Muscle layer of colon (tissue), 2 donors: ENCODE data around the gene TLE6.
A peak's percentile ranks its signal among the peaks of the same experiment; 100 is the strongest.
"Not testable (repeated sequence)": the region's sequence is repeated elsewhere in the genome, so short reads cannot be mapped to it uniquely, and the experiment has no call there.

Experiments used
- H3K27ac ChIP-seq: one replicate; pipeline ENCODE4 v1.7.0; 2013; ENCODE audit warnings: low read depth, mild to moderate bottlenecking, low read length, moderate library complexity
- H3K27me3 ChIP-seq, 2 donors: one replicate each; pipeline ENCODE4 v1.7.0; 2013; ENCODE audit warnings: low read length in 2 of 2, mild to moderate bottlenecking in 2 of 2; ENCODE audit not compliant: insufficient read depth in 2 of 2, control insufficient read depth in 1 of 2
- H3K36me3 ChIP-seq: one replicate; pipeline ENCODE4 v1.7.0; 2013; ENCODE audit warnings: mild to moderate bottlenecking, low read length; ENCODE audit not compliant: insufficient read depth
- H3K4me1 ChIP-seq: one replicate; pipeline ENCODE4 v1.7.0; 2013; ENCODE audit warnings: mild to moderate bottlenecking, low read length; ENCODE audit not compliant: insufficient read depth
- H3K4me3 ChIP-seq, 2 donors: one replicate each; pipeline ENCODE4 v1.7.0; 2013; ENCODE audit warnings: low read length in 2 of 2, low read depth in 1 of 2, mild to moderate bottlenecking in 1 of 2, moderate library complexity in 1 of 2
- H3K9ac ChIP-seq: one replicate; pipeline ENCODE4 v1.7.0; 2013; ENCODE audit warnings: low read length
- H3K9me3 ChIP-seq: one replicate; pipeline ENCODE4 v1.7.0; 2013; ENCODE audit warnings: mild to moderate bottlenecking, low read length
- donor health status: abdominal sarcoma.
- donor health status: Adenocarcinoma of cecum.

The TLE6 gene

GRCh38 chr19:2977001-2977745 is at the start of gene TLE6:
Gene TLE6 (plus strand): TSS chr19:2977564. CDS start chr19:2978234, 670 bp downstream.
- H3K27ac ChIP-seq, result peak within 1 kb of the TSS; percentile 39
- H3K9ac ChIP-seq, result peak within 1 kb of the TSS; percentile 61
- H3K36me3 ChIP-seq, result no peaks in the 10 kb centered on the region
- no peaks in the 10 kb centered on the region for H3K9me3 ChIP-seq
- H3K4me3 ChIP-seq, result peak within 1 kb of the TSS; percentile 23 to 90
- H3K4me1 ChIP-seq, result peaks cover 17% of the 10 kb centered on the region
- no peaks in the 10 kb centered on the region for H3K27me3 ChIP-seq

DNA sequence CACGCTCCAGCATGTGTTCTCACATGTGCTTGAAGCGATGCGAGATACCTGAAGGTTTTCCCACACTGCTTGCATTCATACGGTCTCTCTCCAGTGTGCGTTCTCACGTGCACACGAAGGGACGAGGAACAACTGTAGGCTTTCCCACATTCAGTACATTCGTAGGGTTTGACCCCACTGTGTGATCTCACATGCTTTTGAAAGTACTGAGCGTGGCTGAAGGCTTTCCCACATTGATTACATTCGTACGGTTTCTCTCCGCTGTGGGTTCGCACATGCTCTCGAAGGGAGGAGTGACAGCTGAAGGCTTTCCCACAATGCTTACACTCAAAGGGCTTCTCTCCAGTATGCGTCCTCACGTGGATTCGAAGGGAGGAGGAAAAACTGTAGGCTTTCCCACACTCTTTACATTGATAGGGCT is 43.9 kb upstream of the TLE6 start:
- H3K36me3 ChIP-seq, result peaks cover 44% of the 10 kb centered on the region

GRCh38 chr19:2935863-2936262 is 41.5 kb upstream of the TLE6 start:
- H3K9ac ChIP-seq, H3K4me3 ChIP-seq, H3K4me1 ChIP-seq, H3K27me3 ChIP-seq, H3K27ac ChIP-seq: not testable (repeated sequence)
- peaks cover 46% of the 10 kb centered on the region for H3K36me3 ChIP-seq
- H3K9me3 ChIP-seq, result peaks cover 16% of the 10 kb centered on the region

More for the DNA sequence above, 43.9 kb upstream of the TLE6 start:
- Histone ChIP-seq H3K9ac (no peak overlapping the region), H3K27ac (no peak overlapping the region), H3K4me3 (peak overlapping the region in 1 of 2 donors; percentile 15), H3K9me3 (peaks cover 16% of the 10 kb centered on the region), H3K27me3 (no peaks in the 10 kb centered on the region), H3K4me1 (no peaks in the 10 kb centered on the region)

DNA sequence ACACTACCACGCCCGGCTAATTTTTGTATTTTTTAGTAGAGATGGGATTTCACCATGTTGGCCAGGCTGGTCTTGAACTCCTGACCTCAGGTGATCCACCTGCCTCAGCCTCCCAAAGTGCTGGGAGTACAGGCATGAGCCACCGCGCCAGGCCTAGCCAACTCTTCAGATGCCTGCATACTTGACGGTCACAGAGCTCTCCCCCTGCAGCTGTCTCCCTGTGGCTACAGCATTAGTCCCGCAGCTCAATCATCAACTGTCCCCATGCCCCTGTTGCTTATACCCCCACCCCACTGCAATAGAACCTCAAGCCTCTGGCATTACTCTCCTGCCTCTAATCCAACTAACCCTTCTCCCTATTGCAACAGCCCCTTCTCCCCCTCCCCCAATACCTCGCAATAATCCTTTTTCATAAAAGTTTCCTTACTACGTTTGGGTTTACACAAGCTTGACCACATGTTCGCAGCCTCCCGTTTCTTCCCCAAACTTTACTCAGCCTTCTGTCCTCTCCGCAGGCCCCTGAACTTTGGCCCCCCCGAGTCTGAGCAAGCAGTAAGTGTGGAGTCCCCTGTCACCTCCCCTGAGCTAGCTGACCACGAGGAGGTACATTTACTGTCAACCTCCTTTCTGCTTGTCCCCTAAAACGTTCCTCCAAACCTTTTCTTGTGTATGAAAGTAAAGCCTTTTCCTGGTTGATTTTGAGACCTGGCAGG is 34.3 kb upstream of the TLE6 start:
- no peaks in the 10 kb centered on the region for H3K27me3 ChIP-seq
- no peak overlapping the region for H3K27ac ChIP-seq
- H3K4me1 ChIP-seq, result peaks cover 8% of the 10 kb centered on the region
- H3K9me3 ChIP-seq, result no peaks in the 10 kb centered on the region
- no peak overlapping the region for H3K9ac ChIP-seq
- H3K4me3 ChIP-seq, result no peak overlapping the region
- peaks cover 6% of the 10 kb centered on the region for H3K36me3 ChIP-seq

GRCh38 chr19:2944403-2944774 is 33.0 kb upstream of the TLE6 start:
- Histone ChIP-seq H3K9ac (peak overlapping the region; percentile 71), H3K4me3 (peak overlapping the region; percentile 61 to 70), H3K27me3 (no peaks in the 10 kb centered on the region), H3K4me1 (peaks cover 11% of the 10 kb centered on the region), H3K27ac (peak overlapping the region; percentile 64), H3K36me3 (no peaks in the 10 kb centered on the region), H3K9me3 (no peaks in the 10 kb centered on the region)

DNA sequence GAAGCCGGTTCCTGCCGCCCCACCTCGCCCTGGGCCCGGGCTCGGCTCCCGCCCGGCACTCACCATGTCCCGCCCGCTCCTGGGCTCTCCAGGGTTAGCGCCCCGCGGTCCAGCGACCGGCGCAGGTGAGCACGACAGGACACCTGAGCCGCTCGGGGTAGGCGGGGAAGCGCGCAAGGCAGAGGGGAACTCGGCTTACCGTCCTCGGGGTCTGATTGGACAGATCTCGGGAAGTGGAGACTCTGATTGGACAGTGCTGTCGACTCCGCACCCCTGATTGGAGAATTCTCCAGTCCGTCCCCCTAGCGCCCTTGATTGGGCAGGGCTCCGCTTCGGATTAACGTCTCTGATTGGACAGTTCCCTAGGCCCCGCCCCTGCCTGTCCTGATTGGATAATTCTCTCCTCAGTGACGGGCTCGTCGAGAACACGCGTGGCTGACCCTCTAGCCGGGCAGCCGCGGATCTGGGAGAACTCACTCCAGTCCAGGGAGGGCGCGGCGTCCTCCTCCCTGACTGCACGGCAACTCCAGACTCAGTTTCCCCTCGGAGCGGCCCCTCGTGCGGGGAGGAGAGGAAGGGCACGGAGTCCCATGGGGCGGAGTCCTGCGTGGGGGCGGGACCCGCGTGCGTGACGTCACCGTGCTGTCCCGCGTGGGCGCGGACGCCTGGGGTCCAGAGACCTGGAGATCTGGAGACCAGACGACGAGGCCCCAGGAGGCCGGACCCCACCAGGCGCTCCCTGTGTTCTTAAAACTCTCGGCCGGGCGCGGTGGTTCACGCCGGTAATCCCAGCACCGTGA is 32.4 kb upstream of the TLE6 start, which contains the start of gene ZNF77:
ZNF77 (minus strand) TSS at position 197 of the 800 bp plus-strand sequence; CDS start at position 66, 131 bp downstream.
- Histone ChIP-seq H3K27me3 (no peaks in the 10 kb centered on the region), H3K9me3 (no peaks in the 10 kb centered on the region), H3K36me3 (no peaks in the 10 kb centered on the region), H3K9ac (peak within 1 kb of the TSS; percentile 71), H3K4me3 (peak within 1 kb of the TSS; percentile 61 to 70), H3K4me1 (peaks cover 16% of the 10 kb centered on the region), H3K27ac (peak within 1 kb of the TSS; percentile 90)

DNA sequence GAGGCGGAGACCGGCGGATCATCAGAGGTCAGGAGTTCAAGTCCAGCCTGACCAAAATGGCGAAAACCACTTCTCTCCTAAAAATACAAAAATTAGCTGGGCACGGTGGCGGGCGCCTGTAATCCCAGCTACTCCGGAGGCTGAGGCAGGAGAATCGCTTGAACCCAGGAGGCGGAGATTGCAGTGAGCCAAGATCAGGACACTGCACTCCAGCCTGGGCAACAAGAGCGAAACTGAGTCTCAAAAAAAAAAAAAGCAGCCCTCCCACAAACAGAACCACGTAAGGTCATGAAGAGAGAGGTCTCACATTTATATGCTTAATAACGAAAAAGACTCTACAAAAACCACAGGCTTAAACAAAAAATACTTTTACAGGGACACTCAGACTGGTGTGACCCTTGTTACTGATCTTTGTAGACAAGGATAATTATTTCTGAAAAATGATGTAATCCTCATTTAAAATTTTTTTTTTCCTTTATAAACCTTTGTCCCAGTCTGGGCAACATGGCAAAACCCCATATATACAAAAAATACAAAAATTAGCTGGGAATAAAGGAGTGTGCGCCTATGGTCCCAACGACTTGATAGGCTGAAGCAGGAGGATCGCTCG is 31.7 kb upstream of the TLE6 start:
- Histone ChIP-seq H3K9me3 (no peaks in the 10 kb centered on the region), H3K4me3 (peak overlapping the region; percentile 61 to 70), H3K27me3 (no peaks in the 10 kb centered on the region), H3K27ac (peak overlapping the region; percentile 90), H3K4me1 (peaks cover 16% of the 10 kb centered on the region), H3K36me3 (no peaks in the 10 kb centered on the region), H3K9ac (peak overlapping the region; percentile 34)

DNA sequence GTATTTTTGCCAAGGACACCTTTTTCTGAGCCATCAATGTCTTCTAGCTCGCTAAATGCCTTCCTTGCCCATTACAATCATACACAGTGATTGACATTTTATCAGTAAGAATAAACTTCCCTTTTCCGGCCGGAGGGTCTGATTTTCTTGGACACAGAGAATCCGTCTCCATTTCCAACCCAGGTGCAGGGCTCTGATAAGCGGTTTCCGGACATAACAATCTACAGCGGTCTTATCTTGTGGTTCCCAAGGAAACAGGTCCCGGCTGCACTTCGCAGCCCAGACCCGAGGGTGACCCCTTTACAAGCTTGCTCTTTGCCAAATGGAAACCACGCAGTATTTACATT is 27.5 kb upstream of the TLE6 start:
- H3K9me3 ChIP-seq, result no peaks in the 10 kb centered on the region
- H3K27me3 ChIP-seq, result no peaks in the 10 kb centered on the region
- peaks cover 8% of the 10 kb centered on the region for H3K4me1 ChIP-seq
- H3K9ac ChIP-seq, result peak overlapping the region; percentile 63
- peak overlapping the region; percentile 53 to 63 for H3K4me3 ChIP-seq
- peak overlapping the region; percentile 78 for H3K27ac ChIP-seq
- H3K36me3 ChIP-seq, result no peaks in the 10 kb centered on the region

- peak overlapping the region; percentile 78 for H3K27ac ChIP-seq
- no peaks in the 10 kb centered on the region for H3K36me3 ChIP-seq
- H3K27me3 ChIP-seq, result no peaks in the 10 kb centered on the region
- peak overlapping the region; percentile 63 for H3K9ac ChIP-seq
- peak overlapping the region; percentile 53 to 63 for H3K4me3 ChIP-seq
- peaks cover 8% of the 10 kb centered on the region for H3K4me1 ChIP-seq
- H3K9me3 ChIP-seq, result no peaks in the 10 kb centered on the region
These were observed 26.9 kb upstream of the TLE6 start for GRCh38 chr19:2950286-2951124.

DNA sequence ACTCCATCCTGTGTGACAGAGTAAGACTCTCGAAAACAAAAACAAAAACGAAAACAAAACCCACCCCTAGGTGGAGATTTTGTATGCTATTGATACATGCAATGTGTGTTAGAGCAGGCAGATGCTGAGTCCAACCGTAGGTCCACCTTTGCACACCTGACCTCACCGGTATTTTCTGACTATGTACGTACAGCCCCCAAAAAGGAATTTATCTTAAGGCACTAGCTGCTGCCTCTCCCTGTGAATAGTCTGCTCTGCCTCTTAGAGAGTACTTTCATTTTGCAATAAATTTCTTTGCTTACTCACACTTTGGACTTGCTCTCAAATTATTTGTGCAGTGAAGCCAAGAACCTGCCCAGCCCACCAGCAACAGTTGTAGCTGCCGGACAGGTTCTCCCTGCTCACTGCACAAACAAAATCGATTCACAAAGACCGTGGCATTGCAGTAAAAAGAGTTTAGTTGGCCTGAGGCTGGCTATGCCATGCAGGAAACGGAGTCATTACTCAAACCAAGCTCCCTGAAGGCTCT is 24.3 kb upstream of the TLE6 start:
- H3K4me3 ChIP-seq, result no peak overlapping the region

More for the DNA sequence above, 24.3 kb upstream of the TLE6 start:
- H3K36me3 ChIP-seq, result no peaks in the 10 kb centered on the region
- H3K9ac ChIP-seq, result no peak overlapping the region
- H3K9me3 ChIP-seq, result no peaks in the 10 kb centered on the region
- H3K27ac ChIP-seq, result no peak overlapping the region
- no peaks in the 10 kb centered on the region for H3K27me3 ChIP-seq
- peaks cover 8% of the 10 kb centered on the region for H3K4me1 ChIP-seq
